GM19328 (cell line): ENCODE data around the gene RASA4.
"Not testable (repeated sequence)": the region's sequence is repeated elsewhere in the genome, so short reads cannot be mapped to it uniquely, and the experiment has no call there.

ENCODE experiments used
- ATAC-seq: cut with Tn5 transposase; IDR thresholded peaks from one replicate; pipeline ENCODE4 v1.9.1; 2021; ENCODE audit warnings: mild to moderate bottlenecking, moderate library complexity; ENCODE audit not compliant: unreplicated experiment

RASA4 gene

DNA sequence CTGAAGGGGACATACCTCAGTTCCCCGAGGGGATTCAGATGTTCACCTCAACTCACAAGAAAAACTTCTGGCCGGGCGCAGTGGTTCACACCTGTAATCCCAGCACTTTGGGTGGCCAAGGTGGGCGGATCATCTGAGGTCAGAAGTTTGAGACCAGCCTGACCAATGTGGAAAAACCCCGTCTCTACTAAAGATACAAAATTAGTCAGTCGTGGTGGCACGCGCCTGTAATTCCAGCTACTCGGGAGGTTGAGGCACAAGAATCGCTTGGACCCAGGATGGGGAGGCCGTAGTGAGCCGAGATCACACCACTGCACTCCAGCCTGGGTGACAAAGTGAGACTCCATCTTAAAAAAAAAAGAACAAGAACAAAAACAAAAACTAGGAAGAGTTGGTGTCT lies 71.3 kb downstream of the RASA4 start:
- not testable (repeated sequence) for ATAC-seq

DNA sequence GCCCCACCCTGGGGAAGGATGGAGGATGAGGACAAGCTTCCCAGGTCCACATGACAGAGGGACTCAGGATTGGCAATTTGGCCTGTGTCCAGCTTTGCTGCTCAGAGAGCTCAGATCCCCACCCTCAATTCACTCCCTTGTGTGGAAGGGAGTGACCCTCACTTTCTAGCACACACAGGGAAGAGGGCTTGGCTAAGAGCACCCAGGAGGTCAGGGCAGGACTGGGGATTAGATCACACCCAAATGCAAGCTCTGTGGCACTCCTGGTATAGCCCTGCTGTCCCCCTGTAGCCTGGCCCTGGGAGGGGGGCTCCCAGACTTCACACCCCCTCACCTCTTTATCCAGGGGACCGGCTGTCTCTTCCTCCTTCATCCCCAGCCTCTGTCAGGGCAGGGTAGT lies 72.2 kb downstream of the RASA4 start:
- ATAC-seq, result not testable (repeated sequence)

DNA sequence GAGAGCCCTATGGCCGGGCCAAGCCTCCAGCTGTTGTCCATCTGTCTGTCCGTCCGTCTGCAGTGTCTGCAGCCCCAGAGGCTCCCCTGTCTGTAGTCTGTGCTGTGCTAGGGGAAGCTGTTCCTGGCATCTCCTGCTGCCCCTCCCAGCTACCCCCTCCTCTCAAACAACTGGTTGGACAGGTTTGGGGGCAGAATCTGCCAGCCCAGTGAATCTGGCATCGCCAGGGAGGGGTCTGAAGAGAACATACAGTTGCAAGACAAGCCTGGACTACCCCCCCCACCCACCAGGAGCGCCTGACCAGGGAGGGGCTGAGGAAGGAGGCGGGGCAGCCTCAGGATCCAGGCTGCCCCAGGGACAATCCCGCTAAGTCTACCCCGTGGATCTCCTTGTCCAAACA lies 73.0 kb downstream of the RASA4 start, which contains the start of gene UPK3BL2:
Gene UPK3BL2 (minus strand): TSS at position 101 of the 400 bp plus-strand sequence. CDS start 60 bp downstream, at position 41.
- not testable (repeated sequence) for ATAC-seq

- ATAC-seq, result not testable (repeated sequence)
Observed at GRCh38 chr7:102542771-102543170, 73.8 kb downstream of the RASA4 start.

GRCh38 chr7:102542083-102542482 lies 74.5 kb downstream of the RASA4 start:
- not testable (repeated sequence) for ATAC-seq

- not testable (repeated sequence) for ATAC-seq
Observed at GRCh38 chr7:102540604-102541003, 76.0 kb downstream of the RASA4 start.

DNA sequence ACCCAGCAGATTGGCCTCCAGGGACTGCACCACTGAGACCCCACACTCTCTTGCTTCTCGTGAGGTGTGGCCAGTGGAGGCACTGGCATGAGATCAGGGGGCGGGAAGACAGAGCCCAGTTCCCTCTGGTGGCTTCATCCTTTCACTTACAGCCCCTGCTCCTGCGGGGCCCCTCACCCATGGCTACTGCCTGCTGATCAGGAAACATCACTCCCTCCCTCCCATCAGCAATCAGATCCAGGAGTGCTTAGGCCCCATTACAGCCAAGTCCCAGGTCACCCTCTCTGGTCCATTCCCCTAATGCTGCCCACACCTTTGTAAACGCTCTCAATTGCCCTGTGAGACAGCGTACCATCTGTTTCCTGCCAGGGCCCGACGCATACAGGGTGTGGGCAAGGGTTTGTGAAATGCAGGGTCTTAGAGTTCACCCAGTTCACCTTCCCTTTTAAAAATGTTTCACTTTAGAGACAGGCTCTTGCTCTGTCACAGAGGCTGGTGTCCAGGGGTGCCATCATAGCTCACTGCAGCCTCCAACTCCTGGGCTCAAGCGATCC lies 81.4 kb downstream of the RASA4 start:
- ATAC-seq, result not testable (repeated sequence)

- not testable (repeated sequence) for ATAC-seq
Observed at GRCh38 chr7:102532127-102532526, 84.4 kb downstream of the RASA4 start.

DNA sequence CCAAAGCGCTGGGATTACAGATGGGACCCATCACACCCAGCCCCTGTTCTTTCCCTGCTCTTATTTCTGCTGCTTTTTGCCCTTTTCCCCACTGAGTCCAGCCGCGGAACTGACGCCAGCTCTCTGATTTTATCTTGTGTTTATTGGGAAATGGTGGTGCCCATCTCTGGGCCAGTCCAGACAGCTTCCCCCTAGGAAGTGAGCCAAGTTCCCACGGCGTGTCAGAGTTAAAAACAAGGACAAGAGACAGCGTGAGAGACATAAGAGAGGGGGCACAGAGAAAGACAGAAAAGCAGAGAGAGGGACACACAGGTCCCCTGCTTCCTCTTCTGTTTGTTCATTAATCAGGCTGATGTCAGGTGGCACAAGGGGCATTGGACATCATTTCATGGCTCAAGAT lies 85.0 kb downstream of the RASA4 start:
- not testable (repeated sequence) for ATAC-seq

- not testable (repeated sequence) for ATAC-seq
Observed at GRCh38 chr7:102527822-102528793, 88.4 kb downstream of the RASA4 start.

- ATAC-seq, result not testable (repeated sequence)
Observed at GRCh38 chr7:102527182-102527581, 89.4 kb downstream of the RASA4 start.

DNA sequence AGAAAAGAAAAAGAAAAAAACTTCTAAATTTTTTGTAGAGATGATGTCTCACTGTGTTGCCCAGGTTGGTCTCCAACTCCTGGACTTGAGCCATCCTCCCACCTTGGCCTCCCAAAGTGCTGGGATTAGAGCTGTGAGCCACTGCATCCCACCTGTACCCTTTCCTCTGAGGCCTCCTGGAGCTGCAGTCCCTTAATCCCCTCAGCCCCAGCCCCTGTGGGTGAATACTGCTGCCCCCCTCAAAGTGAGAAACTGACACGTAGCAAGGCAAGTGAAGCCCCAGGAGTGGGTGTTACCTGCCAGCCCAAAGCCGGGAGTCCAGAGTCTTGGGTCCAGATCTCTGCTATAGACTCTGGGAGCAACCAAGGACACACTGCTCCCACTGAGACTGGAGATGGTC lies 91.8 kb downstream of the RASA4 start:
- ATAC-seq, result not testable (repeated sequence)
